NCI-H1105 (cell line): ENCODE data around the gene TIE1.

Experiments
- DNase-seq: peaks from one replicate; lab custom pipeline; 2025; lab: John Stamatoyannopoulos, UW

Gene TIE1

DNA sequence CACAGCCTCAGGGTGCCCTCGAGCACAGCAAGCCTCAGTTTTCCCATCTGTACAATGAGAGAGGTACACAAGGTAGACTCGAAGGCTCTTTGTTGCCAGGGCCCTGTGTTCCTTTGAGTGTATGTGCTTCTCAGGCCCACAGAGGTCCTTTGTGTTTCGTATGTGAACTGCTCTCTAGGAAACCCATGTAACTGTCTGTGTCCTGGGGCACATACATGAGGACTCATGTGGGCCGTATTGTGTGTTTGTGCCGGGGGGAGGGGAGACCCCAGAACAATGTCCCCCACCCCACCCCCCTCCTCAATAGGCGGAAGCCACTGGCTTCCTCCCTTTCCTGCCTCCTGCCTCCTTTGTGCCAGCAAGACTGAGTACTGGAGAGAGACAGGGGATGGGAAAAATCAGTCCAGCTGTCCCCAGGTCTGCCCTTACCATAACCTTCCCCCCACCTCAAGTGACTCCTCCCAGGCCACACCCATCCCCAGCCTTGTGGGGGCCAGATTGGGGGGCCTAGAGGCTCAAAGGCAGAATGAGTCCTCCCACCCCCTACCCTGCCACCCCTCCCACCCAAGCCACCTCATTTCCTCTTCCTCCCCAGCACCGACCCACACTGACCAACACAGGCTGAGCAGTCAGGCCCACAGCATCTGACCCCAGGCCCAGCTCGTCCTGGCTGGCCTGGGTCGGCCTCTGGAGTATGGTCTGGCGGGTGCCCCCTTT, at the start of gene TIE1:
Gene TIE1, plus strand, starts transcription at position 605 of the 717 bp plus-strand sequence. Its CDS starts 90 bp downstream, at position 695.
- DNase-seq, result no peak

DNA sequence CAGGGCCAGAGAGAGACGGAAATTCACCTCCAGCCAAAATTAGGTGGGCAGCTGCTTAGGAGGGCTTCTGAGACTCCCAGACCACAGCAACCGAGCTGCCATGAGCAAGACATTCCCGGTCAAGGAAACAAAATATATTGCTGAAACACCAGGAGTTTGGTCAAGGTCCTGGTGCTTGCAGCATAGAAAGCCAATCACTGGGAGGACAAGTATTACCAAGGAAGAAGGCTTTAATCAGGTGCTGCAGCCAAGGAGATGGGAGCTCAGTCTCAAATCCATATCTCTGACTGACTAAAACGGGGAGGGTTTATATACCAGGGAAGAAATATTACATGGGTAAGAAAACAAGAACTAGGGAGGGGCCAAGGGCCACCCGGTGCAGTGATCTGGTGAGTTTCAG, 49.8 kb upstream of the TIE1 start:
- no peak for DNase-seq

DNA sequence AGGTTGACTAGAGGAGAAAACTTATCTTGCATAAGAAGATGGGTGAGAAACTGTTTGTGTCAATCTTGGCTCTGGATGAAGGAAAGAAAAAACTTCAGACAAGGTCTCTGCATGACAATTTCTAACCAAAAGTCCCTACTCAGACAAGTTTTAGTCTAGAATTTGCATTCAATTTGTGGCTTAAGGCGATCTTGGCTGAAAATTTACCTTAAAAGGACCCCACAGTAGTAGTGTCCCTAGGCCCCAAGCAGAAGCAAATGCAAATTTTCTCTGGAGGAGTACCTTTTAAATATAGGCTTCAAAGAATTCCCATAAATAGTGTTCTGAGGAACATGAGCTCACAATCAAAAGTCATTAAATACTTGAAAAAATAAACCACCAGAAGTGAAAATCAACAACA, 48.6 kb upstream of the TIE1 start:
- DNase-seq, result no peak

DNA sequence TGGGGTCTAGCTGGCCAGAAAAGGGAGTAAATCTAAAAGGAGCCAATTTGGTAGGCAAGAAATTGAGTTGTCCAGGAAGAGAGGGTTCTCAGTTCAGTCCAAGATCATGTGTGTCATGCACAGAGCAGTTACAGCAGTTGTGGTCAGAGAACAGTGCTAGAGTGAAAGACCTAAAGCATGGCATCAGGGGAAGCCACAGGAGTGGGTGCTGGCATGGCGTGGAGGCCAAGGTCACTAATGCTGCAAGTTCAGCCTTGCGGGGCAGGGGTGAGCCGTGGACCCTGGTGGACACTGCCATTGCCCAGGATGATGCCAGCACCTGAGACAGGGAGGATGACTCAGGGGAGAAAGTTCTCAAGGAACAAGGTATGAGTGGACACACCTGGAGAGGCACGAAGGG, 47.6 kb upstream of the TIE1 start:
- DNase-seq, result no peak

DNA sequence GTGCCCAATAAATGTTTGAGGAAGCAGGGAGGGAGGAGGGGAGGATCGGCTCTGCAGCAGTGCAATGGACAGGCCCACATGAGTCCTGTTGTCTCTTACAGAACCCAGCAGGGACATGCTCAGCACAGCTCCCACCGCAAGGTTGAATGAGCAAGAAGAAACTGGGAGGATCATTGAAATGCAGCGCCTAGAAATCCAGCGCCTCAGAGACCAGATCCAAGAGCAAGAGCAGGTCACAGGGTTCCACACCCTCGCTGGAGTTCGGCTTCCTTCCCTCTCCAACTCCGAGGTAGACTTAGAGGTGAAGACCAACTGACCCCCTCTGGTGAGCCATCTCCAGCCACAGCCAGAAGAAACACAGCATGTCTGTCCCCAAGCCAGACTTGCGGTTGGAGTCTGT, 46.9 kb upstream of the TIE1 start:
- DNase-seq, result no peak

DNA sequence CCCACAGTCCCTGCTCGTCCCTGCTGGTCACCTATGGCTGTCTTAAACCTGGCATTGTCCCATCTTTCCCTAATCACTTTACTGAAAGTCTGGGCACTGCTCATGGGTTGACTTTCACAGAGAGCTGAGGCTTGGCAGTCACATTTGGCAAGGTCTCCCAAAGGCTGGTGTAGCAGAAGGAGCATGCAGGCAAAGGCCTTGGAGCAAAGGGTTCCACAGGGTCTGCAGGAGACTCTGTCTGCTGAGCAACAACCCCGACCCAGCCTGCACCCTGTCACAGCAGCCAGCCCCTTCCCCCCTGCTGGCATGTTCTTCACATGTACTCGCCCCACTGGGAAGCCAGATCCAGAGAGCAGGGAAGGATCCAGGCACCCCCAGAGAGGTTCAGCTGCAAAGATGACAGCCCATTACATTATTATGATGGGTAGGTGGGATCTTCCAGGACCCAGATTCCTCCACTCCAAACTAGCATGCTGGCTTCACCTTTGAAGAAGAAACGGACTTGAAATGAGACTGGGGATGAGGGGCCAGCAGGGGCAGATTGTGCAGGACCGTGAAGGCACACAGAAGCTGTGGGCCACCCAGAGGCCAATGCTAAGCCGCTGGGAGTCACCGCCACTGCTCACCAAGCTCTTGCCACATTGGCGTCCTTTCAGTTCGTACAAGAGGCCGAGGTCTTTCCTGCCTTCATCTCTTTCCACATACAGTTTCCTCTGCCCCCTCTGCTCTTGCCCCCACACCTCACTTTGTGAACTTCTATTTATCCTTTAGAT, 45.2 kb upstream of the TIE1 start:
- DNase-seq, result no peak

DNA sequence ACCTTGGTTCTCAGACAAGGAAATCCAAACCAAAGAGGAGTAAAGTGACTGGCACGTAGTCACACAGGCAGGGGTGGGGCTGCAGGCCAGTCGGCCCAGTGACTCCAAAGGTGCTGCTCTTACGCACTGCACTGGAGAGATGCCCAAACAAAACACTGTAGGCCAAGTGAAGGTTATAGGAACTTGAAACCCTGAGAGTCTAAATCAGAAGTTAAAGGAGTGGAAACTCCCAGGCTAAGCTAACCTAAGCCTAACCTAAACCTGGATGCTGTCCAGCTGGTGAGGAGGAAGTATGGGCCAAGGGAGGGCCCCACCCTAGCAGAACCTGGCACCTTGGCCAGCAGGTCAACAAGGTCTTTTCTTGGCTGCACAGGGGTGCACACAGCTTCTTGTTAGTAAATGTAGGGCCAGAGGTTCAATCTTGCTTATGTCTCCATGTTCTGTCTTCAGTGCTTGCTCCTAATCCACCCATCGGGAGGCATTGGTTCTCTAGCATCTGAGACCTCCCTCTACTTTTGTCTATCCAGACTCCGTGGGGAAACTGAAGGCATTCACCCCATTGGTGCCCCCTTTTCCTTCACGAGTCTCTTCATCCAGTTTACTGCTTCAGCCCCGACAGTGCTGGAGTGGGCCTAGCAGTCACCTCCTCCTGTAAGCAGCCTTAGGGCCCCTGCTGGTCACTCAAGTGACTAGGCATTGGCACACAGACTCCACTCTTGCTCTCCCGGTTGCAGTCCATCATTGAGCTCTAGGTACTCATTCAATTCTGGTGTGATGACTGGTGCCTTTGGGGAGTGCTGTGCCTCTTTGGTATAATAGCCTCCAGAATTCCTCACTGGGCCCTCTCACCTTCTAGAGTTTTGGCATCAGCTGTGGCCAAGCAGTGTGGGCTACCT, 43.9 kb upstream of the TIE1 start:
- DNase-seq, result no peak

DNA sequence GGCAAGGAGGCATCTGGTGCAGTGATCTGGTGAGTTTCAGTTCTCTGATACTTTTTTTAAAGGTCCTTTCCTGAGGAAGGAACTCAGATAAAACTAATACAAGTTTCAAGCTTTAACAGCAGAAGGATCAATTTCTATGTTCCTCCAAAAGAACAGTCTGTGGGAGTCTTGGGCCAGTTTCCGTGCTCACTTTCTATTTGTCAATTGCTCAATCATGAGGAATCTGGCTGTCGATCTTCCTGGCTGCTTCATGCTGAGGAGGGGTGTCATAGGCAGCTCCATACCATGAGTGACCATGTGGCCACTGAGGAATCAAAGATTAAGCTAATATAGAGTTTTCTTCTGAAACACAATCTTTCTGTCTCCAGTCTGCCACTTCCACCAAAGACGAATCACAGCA, 42.4 kb upstream of the TIE1 start:
- DNase-seq, result no peak

DNA sequence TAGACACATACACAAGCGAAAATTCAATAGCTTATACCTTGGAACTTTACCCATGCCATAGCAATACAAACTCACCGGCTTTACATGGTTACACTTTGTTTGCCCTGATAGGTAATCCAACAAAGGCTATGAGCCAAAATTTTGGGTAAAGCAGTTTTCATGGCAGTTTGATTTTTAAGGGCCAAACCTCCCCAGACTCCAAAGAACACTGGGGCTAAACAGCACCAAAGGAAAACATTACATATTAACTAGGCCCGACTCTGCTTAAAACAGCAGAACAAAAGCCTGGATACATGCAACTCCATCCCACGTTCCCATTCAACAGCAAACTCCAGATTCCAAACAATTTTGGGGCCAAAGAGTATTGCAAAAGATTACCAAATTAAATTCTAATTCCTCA, 35.4 kb upstream of the TIE1 start:
- no peak for DNase-seq

DNA sequence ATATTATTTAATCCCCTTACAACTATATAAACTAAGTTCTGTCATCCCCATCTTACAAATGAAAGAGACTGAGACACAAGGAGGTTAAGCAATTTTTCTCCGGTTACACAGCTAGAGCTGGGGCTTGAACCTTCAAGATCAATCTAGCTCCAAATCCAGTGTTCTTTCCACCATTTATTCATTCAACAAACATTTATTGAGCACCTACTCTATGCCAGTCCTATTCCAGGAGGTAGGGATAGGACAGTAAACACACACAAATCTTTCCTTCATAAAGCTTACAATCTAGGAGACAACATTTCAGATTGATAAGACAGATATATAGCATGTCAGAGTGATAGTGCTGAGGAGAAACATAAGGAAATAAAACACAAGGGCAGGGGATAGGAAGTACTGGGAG, 33.9 kb upstream of the TIE1 start:
- DNase-seq, result no peak

DNA sequence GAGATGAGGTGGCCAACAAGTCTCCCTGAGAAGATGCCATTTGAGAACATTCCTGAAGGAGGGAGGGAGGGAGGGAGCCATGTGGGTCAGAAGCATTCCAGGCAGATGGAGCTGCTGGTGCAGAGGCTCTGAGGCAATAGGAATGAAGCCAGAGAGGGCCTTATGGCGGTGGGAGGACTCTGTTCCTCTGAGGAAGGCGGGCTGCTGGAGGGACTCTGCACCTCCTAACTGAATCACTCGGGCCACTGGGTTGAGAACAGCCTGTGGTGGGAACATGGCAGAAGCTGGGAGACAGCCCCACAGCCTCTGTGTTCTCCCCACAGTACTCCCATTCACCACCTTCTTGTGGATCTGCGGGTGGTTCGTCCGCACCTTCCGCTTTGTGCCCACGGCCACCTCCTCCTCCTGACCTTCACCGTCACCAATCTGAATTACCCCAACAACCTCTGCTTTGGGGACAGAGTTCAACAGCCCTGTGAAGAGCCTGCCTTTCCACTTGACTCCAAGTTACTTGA, 33.4 kb upstream of the TIE1 start:
- DNase-seq, result no peak

DNA sequence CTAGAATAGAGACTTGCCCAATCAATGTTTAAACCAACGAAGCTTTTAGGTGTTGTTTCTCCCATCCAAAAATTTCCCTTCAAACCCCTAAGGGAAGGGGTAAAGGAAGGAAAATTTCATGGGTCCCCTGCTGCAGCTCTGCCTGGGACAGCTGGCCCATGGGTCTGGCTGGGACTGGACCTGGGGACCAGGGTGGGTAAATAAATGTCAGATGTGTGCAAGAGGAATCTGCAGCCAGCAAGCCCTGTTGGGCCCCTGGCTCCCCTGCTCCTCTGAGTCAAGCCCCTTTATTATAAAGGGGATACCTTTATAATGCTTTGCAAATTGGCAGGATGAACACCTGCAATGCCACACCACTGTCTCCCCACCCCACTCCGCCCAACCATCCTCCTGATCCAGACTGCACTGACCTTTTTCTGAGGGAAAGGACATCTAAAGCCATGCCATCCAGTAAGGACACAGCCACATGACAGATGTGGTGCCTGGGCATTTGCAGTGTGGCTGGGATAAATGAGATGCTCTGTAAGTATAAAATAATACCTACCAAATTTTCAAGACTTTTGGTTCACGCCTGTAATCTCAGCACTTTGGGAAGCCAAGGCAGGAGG, 32.9 kb upstream of the TIE1 start:
- DNase-seq, result no peak

DNA sequence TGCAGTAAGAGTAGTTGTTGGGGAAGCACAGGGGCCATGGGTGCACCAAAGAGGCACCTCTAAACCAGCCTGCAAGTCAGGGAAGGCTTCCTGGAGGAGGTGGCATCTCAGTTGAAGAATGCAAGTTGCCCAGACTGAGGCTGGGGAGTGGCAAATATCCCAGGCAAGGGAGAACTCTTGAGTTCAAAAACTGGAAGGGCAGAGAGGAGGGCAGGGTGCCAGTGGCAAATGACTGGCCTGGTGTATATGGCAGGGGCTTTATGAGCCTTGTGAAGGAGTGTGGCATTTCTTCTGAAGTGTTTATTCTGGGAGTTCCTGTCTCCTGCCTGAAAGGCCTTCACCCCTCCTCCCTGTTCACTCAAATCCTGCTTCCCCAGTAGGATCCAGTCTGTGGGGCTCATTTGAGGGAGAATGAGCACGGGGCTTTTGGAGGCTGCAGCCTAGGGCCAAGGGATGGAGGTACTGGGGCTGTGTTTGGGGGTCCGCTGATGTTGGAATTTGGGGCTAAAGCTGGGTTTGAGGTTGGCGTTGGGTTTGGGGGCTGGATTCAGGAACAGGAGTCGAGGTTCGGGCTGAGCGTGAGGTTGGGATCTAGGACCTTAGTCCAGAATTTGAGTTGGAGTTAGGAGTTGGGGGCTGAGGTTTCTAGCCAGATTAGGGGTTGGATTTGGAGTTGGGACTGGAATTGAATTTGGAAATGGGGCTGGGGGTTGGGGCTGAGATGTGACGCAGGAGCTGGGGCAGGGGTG, 31.0 kb upstream of the TIE1 start, which contains the start of gene TMEM125:
Gene TMEM125, plus strand, starts transcription at position 357 of the 749 bp plus-strand sequence. CDS start 2,740 bp downstream, outside the sequence.
- DNase-seq, result no peak

DNA sequence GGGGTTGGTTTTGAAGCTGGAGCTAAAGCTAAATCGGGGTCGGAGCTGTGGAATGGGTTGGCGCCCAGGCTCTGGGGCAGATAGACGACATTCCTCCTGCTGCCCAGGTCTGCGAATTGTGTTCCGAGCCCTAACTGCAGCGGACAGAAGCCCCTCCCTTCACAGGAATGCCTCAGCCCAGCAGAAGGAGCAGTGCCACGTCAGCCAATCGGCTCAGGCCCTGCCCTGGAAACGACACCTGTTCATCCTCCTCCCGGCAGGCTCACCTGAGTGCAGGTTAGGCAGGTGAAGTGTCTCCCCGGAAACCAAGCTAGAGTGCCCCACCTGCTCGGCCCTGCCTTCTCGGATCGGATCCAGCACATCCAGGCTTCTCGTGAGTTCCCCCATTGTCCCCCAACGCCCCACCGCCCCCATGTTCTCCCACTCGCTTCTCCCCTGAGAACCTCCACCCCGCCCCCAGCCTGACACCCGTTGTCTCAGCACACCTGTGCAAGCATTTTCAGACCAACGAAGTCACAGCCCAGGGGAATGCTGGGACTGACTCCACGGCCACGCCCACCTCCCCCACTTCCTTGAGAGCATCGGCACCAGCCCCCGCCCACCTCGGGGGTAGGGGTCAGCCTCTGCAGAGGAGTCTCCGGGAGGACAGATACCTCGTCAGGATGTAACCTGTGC, 30.2 kb upstream of the TIE1 start:
- peak; percentile 78 for DNase-seq

DNA sequence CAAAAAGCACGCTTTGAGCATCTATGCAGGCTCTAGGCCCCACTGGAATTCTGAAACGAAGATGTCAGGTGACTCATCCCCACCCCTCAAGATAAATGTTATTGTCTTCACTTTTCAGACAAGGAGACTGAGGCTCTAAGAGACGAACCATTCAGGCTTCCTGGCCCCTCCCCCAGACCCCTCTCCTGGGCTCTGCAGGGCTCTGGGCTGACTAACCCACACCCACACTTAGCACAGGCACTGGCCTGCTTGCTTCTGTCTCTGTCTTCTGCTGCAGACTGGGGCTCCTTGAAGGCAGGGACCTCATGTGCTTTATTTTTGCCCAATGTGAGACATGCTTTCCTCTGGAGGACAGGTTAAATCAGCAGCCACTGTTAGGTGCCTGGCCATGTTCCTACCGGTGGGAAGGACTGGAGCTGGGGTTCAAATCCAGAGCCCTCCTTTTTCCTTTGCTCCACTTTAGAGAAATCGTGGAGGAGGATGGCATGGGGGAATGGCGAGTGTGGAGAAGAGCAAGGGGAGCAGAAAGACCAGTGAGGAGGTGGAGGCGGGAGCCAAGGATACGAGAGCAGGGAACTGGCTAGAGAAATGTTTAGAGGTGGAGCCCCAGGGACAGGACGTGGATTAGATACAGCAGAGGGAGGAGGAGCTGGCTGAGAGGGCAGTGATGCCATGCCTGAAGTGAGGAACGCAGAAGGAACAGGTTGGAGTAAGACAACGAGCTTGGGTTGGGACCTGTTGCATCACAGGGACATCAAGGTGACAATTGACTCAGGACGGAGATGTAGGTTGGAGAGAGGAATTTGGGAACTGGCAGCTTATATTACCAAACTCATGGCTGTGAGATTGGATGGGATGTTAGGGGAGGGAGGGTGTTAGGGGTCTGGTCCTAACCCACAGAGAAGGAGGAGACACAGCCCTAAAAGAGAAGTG, 29.3 kb upstream of the TIE1 start:
- no peak for DNase-seq

DNA sequence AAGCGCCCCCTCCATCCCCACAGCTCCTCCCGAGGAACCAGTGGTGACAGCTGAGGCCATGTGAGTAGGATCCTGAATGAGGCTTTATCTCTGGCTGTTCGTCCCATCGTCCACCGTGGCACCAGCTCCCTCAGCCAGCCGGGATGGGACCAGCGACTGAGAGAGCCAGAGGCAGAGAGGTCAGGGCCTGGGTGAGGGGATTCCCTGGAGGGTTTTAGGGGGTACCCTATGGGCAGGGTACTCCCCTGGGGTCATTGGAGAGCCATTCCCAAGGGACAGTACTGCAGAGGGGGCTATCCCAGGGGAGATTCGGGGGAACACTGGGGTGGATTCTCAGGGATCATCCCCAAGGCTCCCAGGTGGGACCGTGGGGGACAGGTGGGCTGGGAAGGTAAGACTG, 28.6 kb upstream of the TIE1 start:
- DNase-seq, result no peak

DNA sequence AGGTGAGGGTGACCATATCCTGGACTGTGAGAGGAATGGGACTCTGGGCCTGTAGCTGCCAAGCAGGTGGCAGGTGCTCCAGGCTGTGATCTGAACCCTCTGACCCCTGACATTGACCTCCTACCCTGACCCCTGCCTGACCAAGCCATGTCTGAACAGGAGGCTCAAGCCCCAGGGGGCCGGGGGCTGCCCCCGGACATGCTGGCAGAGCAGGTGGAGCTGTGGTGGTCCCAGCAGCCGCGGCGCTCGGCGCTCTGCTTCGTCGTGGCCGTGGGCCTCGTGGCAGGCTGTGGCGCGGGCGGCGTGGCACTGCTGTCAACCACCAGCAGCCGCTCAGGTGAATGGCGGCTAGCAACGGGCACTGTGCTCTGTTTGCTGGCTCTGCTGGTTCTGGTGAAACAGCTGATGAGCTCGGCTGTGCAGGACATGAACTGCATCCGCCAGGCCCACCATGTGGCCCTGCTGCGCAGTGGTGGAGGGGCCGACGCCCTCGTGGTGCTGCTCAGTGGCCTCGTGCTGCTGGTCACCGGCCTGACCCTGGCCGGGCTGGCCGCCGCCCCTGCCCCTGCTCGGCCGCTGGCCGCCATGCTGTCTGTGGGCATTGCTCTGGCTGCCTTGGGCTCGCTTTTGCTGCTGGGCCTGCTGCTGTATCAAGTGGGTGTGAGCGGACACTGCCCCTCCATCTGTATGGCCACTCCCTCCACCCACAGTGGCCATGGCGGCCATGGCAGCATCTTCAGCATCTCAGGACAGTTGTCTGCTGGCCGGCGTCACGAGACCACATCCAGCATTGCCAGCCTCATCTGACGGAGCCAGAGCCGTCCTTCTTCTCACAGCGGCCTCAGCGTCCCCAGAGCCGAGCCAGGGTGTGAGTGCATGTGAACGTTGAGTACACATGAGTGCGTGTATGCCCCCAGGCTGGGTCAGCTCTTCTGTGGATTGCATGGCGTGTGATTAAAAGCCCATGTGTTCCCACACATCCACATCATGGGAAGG, 27.9 kb upstream of the TIE1 start:
- DNase-seq, result no peak

DNA sequence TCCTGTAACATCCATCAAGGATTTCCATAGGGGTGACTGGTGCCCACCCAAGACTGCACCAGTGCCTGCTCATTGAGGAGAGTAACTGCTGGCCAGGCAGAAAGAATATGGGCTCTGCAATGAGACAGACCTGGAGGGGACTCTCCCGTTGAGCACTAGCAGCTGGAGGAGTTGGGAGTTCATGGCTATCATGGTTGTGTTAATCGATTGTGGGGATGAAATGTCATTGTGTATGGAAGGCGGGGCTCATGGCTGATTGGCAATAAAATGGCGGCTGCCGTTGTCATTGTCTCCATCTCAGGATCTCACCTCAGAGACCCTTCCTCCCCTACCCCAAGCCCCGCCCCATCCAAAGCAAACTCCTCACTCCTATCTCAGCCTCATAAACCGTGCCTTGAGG, 27.1 kb upstream of the TIE1 start:
- no peak for DNase-seq
